IMR-90 (cell line): ENCODE results near the gene SULT1B1. TPM values are rescaled to one million over a fixed set of nuclear protein-coding genes. Genes with fewer than 3 reads are reported as not detected.

Experiments used
- ATAC-seq: fragments of 200-7000 bp; cut with Tn5 transposase; 2 replicates; pipeline ENCODE4 v1.9.1; 2020; ENCODE audit warnings: low read depth, mild to moderate bottlenecking, moderate library complexity
- BruUV-seq: library from RNA; stranded (reverse); fragments of 400-500 nt; replicated peaks from 2 replicates; lab custom pipeline; 2021; lab: Mats Ljungman, UMichigan
- CTCF ChIA-PET: fragments of 300-600 bp; formaldehyde crosslinking; extraction: SDS; loops from one replicate; lab custom pipeline; 2021; ENCODE audit warnings: antibody characterized with exemption; lab: Yijun Ruan, JAX
- POLR2A ChIA-PET: fragments of 300-600 bp; sonication (Branson Sonifier 250); formaldehyde crosslinking; loops from one replicate; lab custom pipeline; 2022; ENCODE audit warnings: antibody characterized with exemption; ENCODE audit not compliant: unreplicated experiment; lab: Charles Lee
- DNase-seq: peaks from one replicate; pipeline ENCODE4 v3.0.0; 2013
- H2AFZ ChIP-seq: replicated peaks from 2 replicates; pipeline ENCODE3; 2013; ENCODE audit warnings: low read length, mild to moderate bottlenecking; ENCODE audit not compliant: poor library complexity
- H2AK5ac ChIP-seq: 2 replicates; pipeline ENCODE4 v1.6.1; 2013; ENCODE audit warnings: low read depth, low read length, inconsistent platforms
- H2AK9ac ChIP-seq: replicated peaks from 2 replicates; pipeline ENCODE3; 2013; ENCODE audit warnings: mild to moderate bottlenecking, low read depth, low read length, moderate library complexity; ENCODE audit not compliant: poor library complexity
- H2BK120ac ChIP-seq: 2 replicates; pipeline ENCODE4 v1.6.1; 2013; ENCODE audit warnings: low read depth, low read length, inconsistent platforms
- H2BK15ac ChIP-seq: 3 replicates; pipeline ENCODE4 v1.6.1; 2013; ENCODE audit warnings: low read depth, low read length, inconsistent platforms
- H2BK20ac ChIP-seq: 2 replicates; pipeline ENCODE4 v1.6.1; 2013; ENCODE audit warnings: low read depth, mild to moderate bottlenecking, inconsistent platforms, low read length, moderate library complexity
- H2BK5ac ChIP-seq: 2 replicates; pipeline ENCODE4 v1.6.1; 2013; ENCODE audit warnings: mild to moderate bottlenecking, low read depth, low read length, inconsistent platforms; ENCODE audit not compliant: poor library complexity, severe bottlenecking
- H3K14ac ChIP-seq: replicated peaks from 2 replicates; pipeline ENCODE4 v1.6.1; 2013; ENCODE audit warnings: low read depth, low read length, inconsistent platforms
- H3K18ac ChIP-seq: 2 replicates; pipeline ENCODE4 v1.6.1; 2013; ENCODE audit warnings: low read depth, low read length, control low read depth
- H3K23ac ChIP-seq: 2 replicates; pipeline ENCODE4 v1.6.1; 2013; ENCODE audit warnings: low read depth, low read length, inconsistent platforms
- H3K27ac ChIP-seq: 2 replicates; pipeline ENCODE4 v1.5.1; 2013; ENCODE audit warnings: mild to moderate bottlenecking, control low read depth, low read length; ENCODE audit not compliant: insufficient read depth
- H3K27me3 ChIP-seq: 2 replicates; pipeline ENCODE4 v1.6.1; 2013; ENCODE audit warnings: low read length; ENCODE audit not compliant: control insufficient read depth, insufficient read depth
- H3K36me3 ChIP-seq: 2 replicates; pipeline ENCODE4 v1.6.1; 2013; ENCODE audit warnings: low read length, mixed read lengths; ENCODE audit not compliant: control insufficient read depth, insufficient read depth
- H3K4ac ChIP-seq: 2 replicates; pipeline ENCODE4 v1.6.1; 2013; ENCODE audit warnings: low read depth, low read length, inconsistent platforms
- H3K4me1 ChIP-seq: 2 replicates; pipeline ENCODE4 v1.6.1; 2013; ENCODE audit warnings: low read length, mixed read lengths; ENCODE audit not compliant: control insufficient read depth, insufficient read depth
- H3K4me2 ChIP-seq: 2 replicates; pipeline ENCODE4 v1.6.1; 2013; ENCODE audit warnings: low read depth, mild to moderate bottlenecking, control low read depth, low read length, moderate library complexity
- H3K4me3 ChIP-seq: 2 replicates; pipeline ENCODE4 v1.5.1; 2013; ENCODE audit warnings: low read depth, mild to moderate bottlenecking, control low read depth, low read length, moderate library complexity; ENCODE audit not compliant: insufficient read depth
- H3K56ac ChIP-seq: 2 replicates; pipeline ENCODE4 v1.6.1; 2013; ENCODE audit warnings: low read length, inconsistent platforms; ENCODE audit not compliant: insufficient read depth; ENCODE audit errors: extremely low read depth
- H3K79me1 ChIP-seq, 2 experiments: 2 replicates each; pipeline ENCODE4 v1.6.1; 2013; ENCODE audit warnings: low read length in 2 of 2, inconsistent platforms in 1 of 2, low read depth in 1 of 2
- H3K9ac ChIP-seq: 2 replicates; pipeline ENCODE4 v1.6.1; 2013; ENCODE audit warnings: low read depth, low read length, control low read depth
- H3K9me1 ChIP-seq: 2 replicates; pipeline ENCODE4 v1.6.1; 2013; ENCODE audit warnings: low read length, inconsistent platforms; ENCODE audit not compliant: insufficient read depth
- H3K9me3 ChIP-seq: 2 replicates; pipeline ENCODE4 v1.6.1; 2013; ENCODE audit warnings: low read length; ENCODE audit not compliant: control insufficient read depth, insufficient read depth
- H4K20me1 ChIP-seq: 2 replicates; pipeline ENCODE4 v1.6.1; 2013; ENCODE audit warnings: low read length, inconsistent platforms; ENCODE audit not compliant: insufficient read depth
- H4K5ac ChIP-seq: 2 replicates; pipeline ENCODE4 v1.6.1; 2013; ENCODE audit warnings: mild to moderate bottlenecking, low read depth, low read length, control low read depth
- H4K8ac ChIP-seq, 2 experiments: 2 replicates each; pipeline ENCODE4 v1.6.1; 2013; ENCODE audit warnings: low read depth in 2 of 2, low read length in 2 of 2, control low read depth in 1 of 2, inconsistent platforms in 1 of 2
- H4K91ac ChIP-seq: 2 replicates; pipeline ENCODE4 v1.6.1; 2013; ENCODE audit warnings: low read depth, low read length, inconsistent platforms; ENCODE audit not compliant: insufficient read depth
- BHLHE40 ChIP-seq: fragments of 150-350 bp; IDR thresholded peaks from 2 replicates; pipeline ENCODE4 v1.6.1; 2016; ENCODE audit warnings: mild to moderate bottlenecking, low read depth, low read length
- MAZ ChIP-seq: IDR thresholded peaks from 2 replicates; pipeline ENCODE4 v1.6.1; 2012; ENCODE audit warnings: low read depth, mild to moderate bottlenecking, low read length, improper control_type of control experiment, moderate library complexity, borderline replicate concordance
- NFE2L2 ChIP-seq: fragments of 150-350 bp; IDR thresholded peaks from 2 replicates; pipeline ENCODE4 v1.6.1; 2016; ENCODE audit warnings: low read depth, mild to moderate bottlenecking, low read length
- POLR2A ChIP-seq: IDR thresholded peaks from 2 replicates; pipeline ENCODE4 v1.6.1; 2012; ENCODE audit warnings: mild to moderate bottlenecking, low read depth, low read length
- RAD21 ChIP-seq: IDR thresholded peaks from 2 replicates; pipeline ENCODE4 v1.6.1; 2012; ENCODE audit warnings: low read length, improper control_type of control experiment
- RCOR1 ChIP-seq: IDR thresholded peaks from 2 replicates; pipeline ENCODE4 v1.6.1; 2012; ENCODE audit warnings: mild to moderate bottlenecking, low read length, improper control_type of control experiment; ENCODE audit not compliant: insufficient replicate concordance
- RFX5 ChIP-seq: IDR thresholded peaks from 2 replicates; pipeline ENCODE4 v1.8.0; 2012; ENCODE audit warnings: low read depth, mild to moderate bottlenecking, low read length, moderate library complexity
- USF2 ChIP-seq: fragments of 150-350 bp; IDR thresholded peaks from 2 replicates; pipeline ENCODE4 v1.6.1; 2017; ENCODE audit warnings: mild to moderate bottlenecking, antibody characterized with exemption, low read length, low read depth
- WGBS, 2 experiments: methylation state at CpG; one replicate each; pipeline versions ENCODE4 v1.1.5 to v1.1.7; 2013; ENCODE audit warnings: missing lambda C conversion rate in 2 of 2; ENCODE audit not compliant: insufficient read length in 1 of 2; ENCODE audit errors: extremely low coverage in 2 of 2; 5-methylcytosine and 5-hydroxymethylcytosine counted together
- dilution Hi-C: fragments of 300-500 bp; cut with HindIII; formaldehyde crosslinking; loops from one replicate; pipeline ENCODE4 v1.14.3; 2018; ENCODE audit warnings: low sequenced_read_pairs; ENCODE audit not compliant: unreplicated experiment
- in situ Hi-C: fragments of 300-500 bp; cut with MboI; formaldehyde crosslinking; loops from 3 replicates; pipeline ENCODE4 v1.14.3; 2019; ENCODE audit warnings: low sequenced_read_pairs, inconsistent platforms, mixed read lengths
- intact Hi-C: fragments of 100-400 bp; cut with micrococcal nuclease; formaldehyde crosslinking; loops from 2 replicates; pipeline ENCODE4 v1.10.0; 2022
- polyA plus RNA-seq, 3 experiments: library from polyadenylated mRNA; depleted of rRNA; stranded (reverse); fragments of >200 nt; gene quantifications; 2 replicates each; pipeline ENCODE4 v1.2.3, GENCODE V29; 2012; ENCODE audit warnings: low replicate concordance in 1 of 3
- total RNA-seq: library from RNA; depleted of rRNA; stranded (reverse); fragments of >200 nt; gene quantifications from 2 replicates; pipeline ENCODE4 v1.2.3, GENCODE V29; 2012

SULT1B1 gene
- total and polyA plus RNA-seq, 2 of the 4 experiments (the other 2 are of a cell fraction): 0.05 to 0.18 TPM

- Histone ChIP-seq H3K27ac (no peak overlapping the region), H3K9me3 (no peaks in the 10 kb centered on the region), H4K5ac (no peak overlapping the region), H3K4me3 (no peak overlapping the region), H3K9ac (no peak overlapping the region), H4K8ac (no peak overlapping the region), H3K27me3 (no peaks in the 10 kb centered on the region), H3K18ac (no peak overlapping the region), H2AK9ac (no peak overlapping the region), H4K20me1 (no peaks in the 10 kb centered on the region), H3K4me2 (no peak overlapping the region), H3K4me1 (no peaks in the 10 kb centered on the region), H3K14ac (no peak overlapping the region), H2BK5ac (no peak overlapping the region), H3K4ac (no peak overlapping the region), H2BK20ac (no peak overlapping the region), H3K23ac (no peak overlapping the region), H4K91ac (no peak overlapping the region), H3K9me1 (no peaks in the 10 kb centered on the region), H2BK15ac (no peak overlapping the region), H3K79me1 (no peaks in the 10 kb centered on the region), H2BK120ac (no peak overlapping the region), H2AK5ac (no peak overlapping the region), H3K56ac (no peak overlapping the region), H2AFZ (no peak overlapping the region), H3K36me3 (no peaks in the 10 kb centered on the region)
- DNase-seq (no peak), ATAC-seq (no peak)
- TF ChIP-seq MAZ: no peak
- no peak for TF ChIP-seq RFX5
- TF ChIP-seq RCOR1: no peak
- TF ChIP-seq POLR2A: no peak
- no peak for TF ChIP-seq BHLHE40
- no peak for TF ChIP-seq NFE2L2
- no peak for TF ChIP-seq RAD21
- no peak for TF ChIP-seq USF2
- ChIA-PET CTCF (no interaction called here), POLR2A (no interaction called here)
- intact Hi-C loops: no loop called here
- WGBS, 2 experiments: no CpG with 5 or more reads among the region's 1 CpG
- dilution Hi-C loops: no loop called here
- in situ Hi-C loops: no loop called here
- no TSS peak for BruUV-seq
Observed at GRCh38 chr4:69800599-69800998, 40.2 kb upstream of the SULT1B1 start.
